ENCODE results near the gene ACAD10.

Gene ACAD10

DNA sequence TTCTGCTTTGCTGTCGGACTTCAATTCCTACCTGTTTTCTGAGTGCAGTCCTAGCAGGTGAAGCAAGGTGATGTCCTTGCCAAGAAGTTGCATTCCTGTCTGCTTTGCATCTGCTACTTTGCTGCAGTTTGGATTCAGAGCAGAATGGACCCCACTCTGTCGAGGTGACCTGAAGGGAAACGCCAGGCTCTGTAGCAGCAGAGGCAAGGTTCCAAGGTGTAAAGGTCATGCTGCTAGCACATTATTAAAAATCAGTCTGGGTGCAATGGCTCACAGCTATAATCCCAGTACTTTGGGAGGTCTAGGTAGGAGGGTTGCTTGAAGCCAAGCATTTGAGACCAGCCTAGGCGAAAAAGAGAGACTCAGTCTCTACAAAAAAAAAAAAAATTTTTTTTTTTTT lies 63.5 kb downstream of the ACAD10 start:
- Histone ChIP-seq H3K27ac (ENCODE audit: low read depth, low read length) (no peak overlapping the region), H3K4me3 (ENCODE audit: low read depth, low read length) (no peak overlapping the region), H3K9ac (ENCODE audit: low read depth, low read length) (no peak overlapping the region), H3K36me3 (ENCODE audit: control insufficient read depth, insufficient read depth, low read length) (peaks cover 38% of the 10 kb centered on the region), H3K27me3 (ENCODE audit: control insufficient read depth, insufficient read depth, low read length) (no peaks in the 10 kb centered on the region), H3K4me1 (ENCODE audit: control insufficient read depth, insufficient read depth, low read length) (no peaks in the 10 kb centered on the region), H3K9me3 (ENCODE audit: control insufficient read depth, insufficient read depth, low read length) (no peaks in the 10 kb centered on the region)

- H3K9ac ChIP-seq (ENCODE audit: low read depth, low read length) = no peak overlapping the region
- H3K27ac ChIP-seq (ENCODE audit: low read depth, low read length) = no peak overlapping the region
- no peaks in the 10 kb centered on the region for H3K27me3 ChIP-seq (ENCODE audit: control insufficient read depth, insufficient read depth, low read length)
- no peaks in the 10 kb centered on the region for H3K9me3 ChIP-seq (ENCODE audit: control insufficient read depth, insufficient read depth, low read length)
- H3K4me3 ChIP-seq (ENCODE audit: low read depth, low read length) = no peak overlapping the region
- peaks cover 12% of the 10 kb centered on the region for H3K4me1 ChIP-seq (ENCODE audit: control insufficient read depth, insufficient read depth, low read length)
- H3K36me3 ChIP-seq (ENCODE audit: control insufficient read depth, insufficient read depth, low read length) = peaks cover 18% of the 10 kb centered on the region
Measured at GRCh38 chr12:111753144-111753881, 67.5 kb downstream of the ACAD10 start.

DNA sequence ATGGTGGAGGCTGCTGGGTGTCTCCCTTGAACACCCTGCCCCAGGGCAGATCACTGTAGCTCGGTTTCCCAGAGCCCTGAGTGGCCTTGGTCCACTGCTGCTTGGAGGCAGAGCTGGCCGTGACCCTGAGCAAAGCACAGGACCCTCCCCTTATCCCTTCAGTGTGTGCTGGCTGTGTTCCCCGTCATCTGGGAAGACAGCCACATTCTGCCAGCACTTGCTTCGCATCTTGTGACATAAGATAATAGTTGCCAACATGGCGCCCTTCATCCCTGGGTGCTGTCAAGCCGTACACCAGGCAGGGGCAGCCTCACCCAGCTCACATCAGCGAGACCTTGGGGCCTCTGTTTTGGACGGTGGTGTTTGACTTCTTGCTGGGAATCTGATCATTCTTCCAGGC lies 68.8 kb downstream of the ACAD10 start:
- no peak overlapping the region for H3K9ac ChIP-seq (ENCODE audit: low read depth, low read length)
- no peak overlapping the region for H3K27ac ChIP-seq (ENCODE audit: low read depth, low read length)
- no peak overlapping the region for H3K4me3 ChIP-seq (ENCODE audit: low read depth, low read length)
- H3K36me3 ChIP-seq (ENCODE audit: control insufficient read depth, insufficient read depth, low read length) = peaks cover 6% of the 10 kb centered on the region; the same call in 1 of the 2 replicates
- H3K27me3 ChIP-seq (ENCODE audit: control insufficient read depth, insufficient read depth, low read length) = no peaks in the 10 kb centered on the region
- H3K9me3 ChIP-seq (ENCODE audit: control insufficient read depth, insufficient read depth, low read length) = no peaks in the 10 kb centered on the region
- H3K4me1 ChIP-seq (ENCODE audit: control insufficient read depth, insufficient read depth, low read length) = peaks cover 13% of the 10 kb centered on the region

DNA sequence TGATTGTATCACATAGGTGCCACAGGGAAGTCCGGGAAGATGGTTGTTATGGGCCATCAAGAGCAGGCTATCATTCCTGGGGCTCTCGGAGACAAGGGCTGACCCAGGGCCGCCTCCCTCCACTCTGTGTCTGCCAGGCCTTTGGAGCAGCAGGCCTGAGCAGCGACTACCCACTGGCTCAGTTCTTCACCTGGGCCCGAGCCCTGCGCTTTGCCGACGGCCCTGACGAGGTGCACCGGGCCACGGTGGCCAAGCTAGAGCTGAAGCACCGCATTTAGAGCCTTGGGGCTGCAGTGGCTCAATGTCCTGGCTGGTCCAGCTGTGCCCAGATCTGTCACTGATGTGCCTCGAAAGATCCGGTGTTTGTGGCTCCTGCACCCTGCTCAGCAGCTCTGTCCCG lies 70.3 kb downstream of the ACAD10 start:
- H3K4me1 ChIP-seq (ENCODE audit: control insufficient read depth, insufficient read depth, low read length) = peaks cover 13% of the 10 kb centered on the region
- no peak overlapping the region for H3K4me3 ChIP-seq (ENCODE audit: low read depth, low read length)
- no peaks in the 10 kb centered on the region; the same call in 1 of the 2 replicates for H3K36me3 ChIP-seq (ENCODE audit: control insufficient read depth, insufficient read depth, low read length)
- no peak overlapping the region for H3K9ac ChIP-seq (ENCODE audit: low read depth, low read length)
- H3K9me3 ChIP-seq (ENCODE audit: control insufficient read depth, insufficient read depth, low read length) = no peaks in the 10 kb centered on the region
- no peak overlapping the region for H3K27ac ChIP-seq (ENCODE audit: low read depth, low read length)
- H3K27me3 ChIP-seq (ENCODE audit: control insufficient read depth, insufficient read depth, low read length) = no peaks in the 10 kb centered on the region

DNA sequence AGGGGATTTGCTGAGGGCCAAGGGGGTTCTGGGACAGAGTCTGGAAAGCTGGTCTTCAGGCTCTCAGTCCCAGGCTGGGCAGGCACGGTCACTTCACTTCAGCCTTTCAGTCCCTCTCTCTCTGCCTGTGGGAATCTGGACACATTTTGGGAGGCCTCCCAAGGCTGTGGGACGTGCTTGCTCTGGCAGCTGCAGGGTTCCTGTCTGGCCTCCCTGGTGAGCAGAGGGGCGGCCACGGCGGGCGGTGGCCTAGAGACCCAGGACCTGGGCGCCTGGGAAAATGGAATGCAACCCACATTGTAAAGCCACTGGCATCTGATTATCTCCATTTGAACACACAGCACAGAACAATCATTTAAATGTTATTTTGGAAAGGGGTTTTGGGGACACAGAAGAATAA lies 70.8 kb downstream of the ACAD10 start:
- Histone ChIP-seq H3K27me3 (ENCODE audit: control insufficient read depth, insufficient read depth, low read length) (no peaks in the 10 kb centered on the region), H3K36me3 (ENCODE audit: control insufficient read depth, insufficient read depth, low read length) (no peaks in the 10 kb centered on the region; the same call in 1 of the 2 replicates), H3K27ac (ENCODE audit: low read depth, low read length) (no peak overlapping the region), H3K4me3 (ENCODE audit: low read depth, low read length) (no peak overlapping the region), H3K4me1 (ENCODE audit: control insufficient read depth, insufficient read depth, low read length) (peaks cover 13% of the 10 kb centered on the region), H3K9me3 (ENCODE audit: control insufficient read depth, insufficient read depth, low read length) (no peaks in the 10 kb centered on the region), H3K9ac (ENCODE audit: low read depth, low read length) (no peak overlapping the region)

DNA sequence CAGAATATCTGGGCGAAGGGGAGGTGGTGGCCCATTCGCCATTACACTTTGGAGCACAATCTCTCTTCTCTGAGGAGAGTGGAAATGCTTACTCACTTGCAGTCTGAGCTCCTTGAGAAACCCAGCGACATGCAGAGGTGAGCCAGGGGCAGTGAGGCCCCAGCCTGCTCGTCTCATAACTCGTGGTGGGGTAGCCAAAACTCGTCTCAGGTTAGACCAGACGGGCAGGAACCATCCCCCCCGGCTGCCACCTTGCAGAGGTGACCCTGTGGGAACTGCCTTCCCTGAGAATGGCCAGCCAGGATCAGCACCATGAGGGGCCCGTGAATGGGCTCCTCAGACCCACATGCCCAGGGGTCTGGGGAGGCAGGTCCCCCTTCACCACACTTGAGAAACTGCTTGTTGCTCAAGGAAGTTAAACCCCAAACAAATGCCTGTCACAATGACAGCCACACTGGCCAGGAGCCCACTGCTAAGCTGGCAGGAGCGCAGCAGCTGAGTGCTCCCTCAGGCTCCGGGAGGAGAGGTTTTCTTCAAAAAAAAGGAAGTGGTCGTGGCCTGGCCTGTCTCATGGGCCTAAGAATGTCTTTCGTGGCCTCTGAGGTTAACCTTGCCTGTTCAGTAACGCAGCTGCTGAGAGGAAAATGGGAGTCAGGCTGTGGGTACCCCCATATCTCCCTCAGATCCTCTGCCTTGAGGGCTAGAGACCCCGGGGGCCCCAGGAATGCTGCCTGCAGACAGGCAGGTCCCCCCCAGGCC lies 71.7 kb downstream of the ACAD10 start:
- Histone ChIP-seq H3K9ac (ENCODE audit: low read depth, low read length) (no peak overlapping the region), H3K27ac (ENCODE audit: low read depth, low read length) (peak overlapping the region; percentile 34), H3K9me3 (ENCODE audit: control insufficient read depth, insufficient read depth, low read length) (no peaks in the 10 kb centered on the region), H3K36me3 (ENCODE audit: control insufficient read depth, insufficient read depth, low read length) (no peaks in the 10 kb centered on the region; the same call in 1 of the 2 replicates), H3K4me3 (ENCODE audit: low read depth, low read length) (no peak overlapping the region), H3K27me3 (ENCODE audit: control insufficient read depth, insufficient read depth, low read length) (no peaks in the 10 kb centered on the region), H3K4me1 (ENCODE audit: control insufficient read depth, insufficient read depth, low read length) (peaks cover 13% of the 10 kb centered on the region)

DNA sequence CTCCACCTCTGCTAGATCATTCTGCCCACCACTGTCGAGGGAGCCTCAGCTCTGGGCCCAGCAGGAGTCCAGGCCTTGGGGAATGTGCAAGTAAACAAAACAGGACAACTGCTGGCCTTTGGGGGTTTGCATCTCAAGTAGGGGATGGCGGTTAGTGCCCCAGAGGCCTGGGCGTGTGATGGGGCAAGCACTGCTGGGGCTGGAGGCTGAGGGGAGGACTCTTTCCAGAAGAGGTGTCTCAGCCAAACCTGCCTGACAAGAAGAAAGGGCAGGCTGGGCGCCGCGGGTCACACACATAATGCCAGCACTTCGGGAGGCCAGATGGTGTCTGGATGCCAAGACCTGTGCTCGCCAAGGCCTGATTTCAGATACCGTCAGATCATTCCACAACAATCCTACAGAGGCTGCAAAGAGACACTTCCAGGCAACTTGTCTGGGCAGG lies 72.3 kb downstream of the ACAD10 start:
- no peak overlapping the region for H3K9ac ChIP-seq (ENCODE audit: low read depth, low read length)
- no peaks in the 10 kb centered on the region for H3K9me3 ChIP-seq (ENCODE audit: control insufficient read depth, insufficient read depth, low read length)
- no peak overlapping the region for H3K4me3 ChIP-seq (ENCODE audit: low read depth, low read length)
- H3K27me3 ChIP-seq (ENCODE audit: control insufficient read depth, insufficient read depth, low read length) = no peaks in the 10 kb centered on the region
- H3K4me1 ChIP-seq (ENCODE audit: control insufficient read depth, insufficient read depth, low read length) = peaks cover 13% of the 10 kb centered on the region
- peak overlapping the region; percentile 35 for H3K27ac ChIP-seq (ENCODE audit: low read depth, low read length)
- H3K36me3 ChIP-seq (ENCODE audit: control insufficient read depth, insufficient read depth, low read length) = no peaks in the 10 kb centered on the region; the same call in 1 of the 2 replicates

- Histone ChIP-seq H3K36me3 (ENCODE audit: control insufficient read depth, insufficient read depth, low read length) (no peaks in the 10 kb centered on the region; the same call in 1 of the 2 replicates), H3K4me3 (ENCODE audit: low read depth, low read length) (no peak overlapping the region), H3K9me3 (ENCODE audit: control insufficient read depth, insufficient read depth, low read length) (no peaks in the 10 kb centered on the region), H3K27ac (ENCODE audit: low read depth, low read length) (no peak overlapping the region), H3K27me3 (ENCODE audit: control insufficient read depth, insufficient read depth, low read length) (no peaks in the 10 kb centered on the region), H3K9ac (ENCODE audit: low read depth, low read length) (no peak overlapping the region), H3K4me1 (ENCODE audit: control insufficient read depth, insufficient read depth, low read length) (peaks cover 13% of the 10 kb centered on the region)
Measured at GRCh38 chr12:111759271-111759670, 73.4 kb downstream of the ACAD10 start.

- no peak overlapping the region for H3K27ac ChIP-seq (ENCODE audit: low read depth, low read length)
- H3K27me3 ChIP-seq (ENCODE audit: control insufficient read depth, insufficient read depth, low read length) = no peaks in the 10 kb centered on the region
- no peaks in the 10 kb centered on the region for H3K36me3 ChIP-seq (ENCODE audit: control insufficient read depth, insufficient read depth, low read length)
- H3K4me1 ChIP-seq (ENCODE audit: control insufficient read depth, insufficient read depth, low read length) = peaks cover 13% of the 10 kb centered on the region
- no peak overlapping the region for H3K4me3 ChIP-seq (ENCODE audit: low read depth, low read length)
- no peaks in the 10 kb centered on the region for H3K9me3 ChIP-seq (ENCODE audit: control insufficient read depth, insufficient read depth, low read length)
- no peak overlapping the region for H3K9ac ChIP-seq (ENCODE audit: low read depth, low read length)
Measured at GRCh38 chr12:111759991-111760390, 74.1 kb downstream of the ACAD10 start.

DNA sequence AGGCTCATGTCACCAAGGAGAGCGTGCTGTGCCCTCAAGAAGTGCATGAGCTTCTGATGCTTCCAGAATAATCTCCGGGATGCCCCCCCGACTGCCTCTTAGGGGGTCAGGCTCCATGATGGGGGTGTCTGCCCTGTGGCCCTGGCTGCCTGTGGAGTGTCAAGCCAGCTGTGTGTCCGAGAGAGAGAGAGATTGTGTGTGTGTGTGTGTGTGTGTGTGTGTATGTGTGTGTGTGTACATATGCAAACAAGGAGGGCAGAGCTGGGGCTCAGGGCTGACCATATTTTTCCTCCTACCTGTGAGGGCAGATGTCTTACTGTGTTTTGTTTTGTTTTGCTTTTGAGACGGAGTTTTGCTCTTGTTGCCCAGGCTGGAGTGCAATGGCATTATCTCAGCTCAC lies 75.2 kb downstream of the ACAD10 start:
- H3K9me3 ChIP-seq (ENCODE audit: control insufficient read depth, insufficient read depth, low read length) = no peaks in the 10 kb centered on the region

DNA sequence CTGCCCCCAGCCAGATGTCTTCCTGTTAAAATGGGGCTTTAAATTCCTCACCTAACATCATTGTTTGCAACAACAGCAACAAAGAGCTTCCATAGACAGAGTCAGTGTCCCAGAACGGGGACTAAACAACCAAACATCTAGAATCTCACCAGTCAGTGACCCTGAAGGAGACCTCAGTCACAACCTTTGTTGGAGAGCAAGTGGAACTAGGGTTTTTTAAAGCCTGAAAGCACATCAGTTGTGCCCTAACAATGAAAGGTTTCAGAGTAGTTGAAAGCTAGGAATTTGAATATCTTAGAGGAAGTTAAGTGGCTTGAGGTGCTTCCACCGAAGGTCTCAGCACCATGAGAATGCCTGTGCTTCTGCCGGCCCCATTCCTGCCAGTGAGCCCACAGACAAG lies 75.9 kb downstream of the ACAD10 start:
- Histone ChIP-seq H3K4me3 (ENCODE audit: low read depth, low read length) (no peak overlapping the region), H3K9ac (ENCODE audit: low read depth, low read length) (no peak overlapping the region), H3K27ac (ENCODE audit: low read depth, low read length) (peak overlapping the region; percentile 45), H3K4me1 (ENCODE audit: control insufficient read depth, insufficient read depth, low read length) (peaks cover 16% of the 10 kb centered on the region), H3K36me3 (ENCODE audit: control insufficient read depth, insufficient read depth, low read length) (no peaks in the 10 kb centered on the region), H3K27me3 (ENCODE audit: control insufficient read depth, insufficient read depth, low read length) (peaks cover 4% of the 10 kb centered on the region; the same call in 1 of the 2 replicates), H3K9me3 (ENCODE audit: control insufficient read depth, insufficient read depth, low read length) (no peaks in the 10 kb centered on the region)

More for the DNA sequence above, 75.2 kb downstream of the ACAD10 start:
- Histone ChIP-seq H3K36me3 (ENCODE audit: control insufficient read depth, insufficient read depth, low read length) (no peaks in the 10 kb centered on the region), H3K27ac (ENCODE audit: low read depth, low read length) (no peak overlapping the region), H3K4me3 (ENCODE audit: low read depth, low read length) (no peak overlapping the region), H3K4me1 (ENCODE audit: control insufficient read depth, insufficient read depth, low read length) (peaks cover 13% of the 10 kb centered on the region), H3K9ac (ENCODE audit: low read depth, low read length) (no peak overlapping the region), H3K27me3 (ENCODE audit: control insufficient read depth, insufficient read depth, low read length) (peaks cover under 1% of the 10 kb centered on the region; the same call in 1 of the 2 replicates)

Measured in HUES48 (cell line).